NCI-H748 (cell line): ENCODE data around the gene CDC45.

Source experiments
- DNase-seq: peaks from one replicate; lab custom pipeline; 2025; ENCODE audit not compliant: unreplicated experiment; lab: John Stamatoyannopoulos, UW

Gene CDC45

DNA sequence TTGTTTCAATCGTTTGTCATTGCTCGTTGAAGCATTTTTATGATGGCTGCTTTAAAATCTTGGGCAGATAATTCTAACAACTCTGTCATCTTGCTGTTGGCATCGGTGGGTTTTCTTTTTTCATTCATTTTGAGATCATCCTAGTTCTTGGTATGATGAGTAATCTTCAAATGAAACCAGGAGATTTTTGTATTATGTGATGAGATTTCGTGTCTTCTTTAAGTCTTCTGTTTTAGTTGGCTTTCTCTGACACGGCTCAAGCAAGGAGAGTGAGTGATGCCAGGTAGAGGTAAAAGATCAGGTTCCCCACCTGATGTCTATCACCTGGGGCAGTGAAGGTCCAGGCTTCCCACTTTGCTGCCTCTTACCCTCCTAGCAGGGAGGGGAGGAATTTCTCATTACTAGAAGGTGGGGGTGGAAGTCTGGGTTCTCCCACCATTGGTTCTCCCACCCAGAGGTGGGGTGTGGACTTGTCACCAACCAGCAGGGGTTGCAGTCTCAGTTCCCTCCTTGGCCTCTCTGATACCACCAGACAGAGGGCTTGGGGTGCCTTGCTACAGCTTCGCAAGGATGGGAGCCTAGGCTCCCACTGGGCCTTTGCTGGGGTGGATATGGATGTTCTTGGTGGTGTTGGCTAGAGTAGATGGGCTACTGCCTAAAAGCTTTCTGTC, 12.9 kb downstream of the CDC45 start:
- DNase-seq, result no peak

- DNase-seq, result no peak
Observed at GRCh38 chr22:19494001-19494560, 14.4 kb downstream of the CDC45 start.

- no peak for DNase-seq
Observed at GRCh38 chr22:19494676-19495173, 15.0 kb downstream of the CDC45 start.

GRCh38 chr22:19495562-19496323, 16.0 kb downstream of the CDC45 start:
- DNase-seq, result no peak

- no peak for DNase-seq
Observed at GRCh38 chr22:19496324-19496630, 16.6 kb downstream of the CDC45 start.

DNA sequence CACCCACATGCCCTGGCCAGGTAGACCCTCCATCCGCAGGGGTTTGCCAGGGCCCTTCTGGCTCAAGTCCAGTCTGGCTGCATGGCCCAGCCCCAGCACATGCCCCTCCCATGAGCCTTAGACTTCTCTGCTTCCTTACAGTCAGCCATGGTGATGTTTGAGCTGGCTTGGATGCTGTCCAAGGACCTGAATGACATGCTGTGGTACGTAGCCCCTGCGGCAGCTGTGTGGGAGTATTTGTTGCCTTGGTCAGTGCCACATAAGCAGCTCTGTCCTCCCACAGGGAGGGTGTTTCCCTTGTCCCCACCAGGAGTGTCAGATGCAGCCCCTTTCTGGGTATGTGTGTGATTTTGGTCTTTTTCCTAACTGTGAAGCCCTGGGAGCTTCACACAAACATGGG, 17.5 kb downstream of the CDC45 start:
- DNase-seq, result no peak

DNA sequence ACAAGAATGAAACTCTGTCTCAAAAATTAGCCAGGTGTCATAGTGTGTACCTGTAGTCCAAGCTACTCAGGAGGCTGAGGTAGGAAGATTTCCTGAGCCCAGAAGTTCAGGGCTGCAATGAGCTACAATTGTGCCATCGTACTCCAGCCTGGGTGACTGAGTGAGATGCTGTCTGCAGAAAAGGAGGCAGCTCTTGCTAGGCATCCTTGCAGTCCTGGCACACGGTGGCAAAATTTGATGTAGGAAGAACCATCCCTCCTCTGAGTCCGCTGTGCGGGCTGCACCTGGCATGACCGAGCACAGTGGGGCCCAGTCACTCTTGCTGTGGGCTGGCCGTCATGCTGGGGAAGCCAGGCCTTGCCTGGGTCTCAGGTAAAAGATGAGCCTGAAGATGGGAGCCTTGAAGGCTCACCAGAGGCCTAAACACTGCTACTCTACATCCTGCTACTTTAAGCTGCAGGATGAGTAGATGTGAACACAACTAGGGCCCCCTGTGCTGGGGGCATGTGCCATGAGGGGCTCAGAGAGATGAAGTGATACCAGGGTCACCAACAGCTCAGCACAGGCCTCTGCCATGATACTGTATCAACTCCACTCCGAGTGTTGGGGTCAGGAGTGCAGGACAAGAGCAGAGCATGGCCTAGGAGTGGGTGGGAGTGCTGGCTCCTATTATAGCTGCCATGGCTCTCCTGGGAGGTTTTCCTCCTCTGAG, 18.6 kb downstream of the CDC45 start:
- no peak for DNase-seq

DNA sequence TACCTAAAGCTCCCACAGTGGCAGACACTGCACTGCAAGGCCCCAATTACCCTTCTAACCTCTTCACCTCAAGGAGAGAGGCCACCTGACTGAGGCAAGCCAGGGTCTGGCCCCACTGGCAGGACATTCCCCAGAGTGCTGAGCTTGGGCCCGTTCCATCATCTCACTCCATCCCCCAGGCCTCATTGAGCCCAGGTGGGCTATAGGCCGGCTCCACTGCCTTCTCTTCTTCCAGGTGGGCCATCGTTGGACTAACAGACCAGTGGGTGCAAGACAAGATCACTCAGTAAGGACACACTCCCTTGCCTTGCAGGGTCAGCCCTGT, 19.1 kb downstream of the CDC45 start:
- no peak for DNase-seq

DNA sequence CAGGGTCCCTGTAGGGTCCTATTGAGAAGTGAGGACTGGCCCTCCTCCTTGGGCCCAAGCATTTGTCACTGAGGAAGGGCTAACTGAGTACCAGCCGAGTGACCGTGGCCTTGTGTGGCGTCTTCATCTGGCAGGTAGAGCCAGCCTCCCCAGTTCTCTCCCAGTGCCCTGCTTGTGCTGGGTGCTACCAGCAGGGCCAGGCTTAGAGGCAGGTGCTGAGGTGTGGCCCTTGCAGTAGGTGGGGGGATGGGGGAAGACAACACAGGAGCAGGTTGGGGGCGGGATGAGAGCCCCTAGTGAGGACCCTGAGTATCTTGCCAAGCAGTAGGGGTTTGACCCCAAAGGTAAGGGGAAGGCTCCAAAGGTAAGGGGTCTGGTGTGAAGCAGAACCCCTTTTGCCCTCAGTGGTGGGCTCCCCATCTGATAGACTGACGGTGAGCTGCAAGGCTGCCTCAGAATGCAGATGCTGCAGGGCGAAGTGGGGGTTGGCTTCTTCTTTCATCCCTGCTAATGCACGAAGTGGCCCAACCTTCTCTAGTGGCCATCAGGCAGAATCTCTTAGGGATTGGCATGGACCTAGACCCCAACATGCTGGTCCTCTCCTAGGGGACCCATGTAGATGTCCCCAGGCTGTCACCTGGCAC, 19.6 kb downstream of the CDC45 start:
- DNase-seq, result no peak

DNA sequence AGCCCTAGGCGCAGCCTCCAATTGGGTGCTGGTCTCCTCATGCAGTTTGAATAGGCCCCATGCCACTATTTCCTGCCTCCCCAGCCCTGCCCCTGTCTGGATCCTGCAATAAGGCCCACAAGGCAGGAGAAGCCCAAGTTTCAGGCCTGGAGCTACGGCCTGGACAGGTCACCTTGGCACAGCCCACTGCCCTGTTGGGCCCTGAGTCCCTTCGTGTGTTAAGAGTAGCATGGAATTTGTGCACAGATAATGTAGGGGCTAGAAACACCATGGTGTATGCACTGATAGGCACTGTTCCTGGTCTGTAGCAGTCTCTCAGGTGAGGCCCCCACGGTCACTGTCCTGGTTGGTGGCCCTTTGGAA, 20.1 kb downstream of the CDC45 start:
- DNase-seq, result no peak

GRCh38 chr22:19501897-19502447, 22.3 kb downstream of the CDC45 start:
- no peak for DNase-seq

DNA sequence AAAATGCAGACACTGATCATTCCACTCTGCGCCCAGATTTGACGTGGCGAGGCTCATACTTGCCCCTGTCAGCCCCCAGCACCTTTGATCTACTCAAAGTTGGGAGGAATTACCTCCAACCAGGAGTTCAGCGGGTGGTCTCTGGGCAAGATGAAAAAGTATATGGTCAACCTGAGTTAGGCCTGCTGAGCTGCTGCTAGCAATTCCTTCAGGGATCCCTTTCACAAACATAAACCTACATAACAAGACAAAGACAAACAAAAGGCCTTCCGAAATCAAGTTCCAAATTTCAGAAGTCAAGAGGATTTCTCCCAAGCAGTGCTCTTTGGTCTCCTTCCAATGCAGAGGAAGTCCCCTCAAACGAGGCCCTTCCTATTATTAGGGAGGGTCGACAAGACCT, 23.6 kb downstream of the CDC45 start:
- no peak for DNase-seq

- no peak for DNase-seq
Observed at GRCh38 chr22:19503869-19504268, 24.1 kb downstream of the CDC45 start.

DNA sequence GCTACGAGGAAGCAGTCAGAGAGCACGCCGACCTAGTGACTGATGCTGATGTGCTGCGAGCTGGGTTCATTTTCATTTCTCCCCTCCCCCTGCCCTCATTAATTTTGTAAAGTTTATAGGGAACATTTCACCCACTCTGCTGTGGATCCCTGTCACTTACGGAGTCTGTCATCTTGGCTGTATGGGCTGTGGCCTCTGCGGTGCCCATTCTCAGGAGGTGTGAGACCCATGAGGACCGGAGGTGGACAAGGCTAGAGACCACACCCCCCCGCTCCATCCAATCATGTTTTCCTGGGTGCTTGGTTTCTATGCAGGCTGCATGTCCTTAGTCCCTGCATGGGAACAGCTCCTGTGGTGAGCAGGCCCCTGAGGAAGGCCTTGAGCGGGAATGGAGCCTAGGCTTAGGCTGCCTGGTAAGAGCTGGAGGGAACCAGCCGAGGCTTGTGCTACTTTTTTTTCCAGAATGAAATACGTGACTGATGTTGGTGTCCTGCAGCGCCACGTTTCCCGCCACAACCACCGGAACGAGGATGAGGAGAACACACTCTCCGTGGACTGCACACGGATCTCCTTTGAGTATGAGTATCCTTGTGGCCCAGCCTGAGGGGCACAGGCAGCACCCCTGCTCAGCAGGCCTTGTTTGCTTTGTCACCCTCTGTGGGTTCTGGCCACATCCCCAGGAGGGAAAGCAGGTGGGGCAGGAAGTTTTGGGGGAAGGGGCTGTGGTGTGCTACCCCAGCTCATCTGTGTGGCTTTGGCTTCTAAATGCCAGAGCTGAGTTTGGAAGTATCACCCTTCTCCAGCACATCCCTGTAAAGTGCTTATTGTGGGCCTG, 25.4 kb downstream of the CDC45 start:
- DNase-seq, result no peak

DNA sequence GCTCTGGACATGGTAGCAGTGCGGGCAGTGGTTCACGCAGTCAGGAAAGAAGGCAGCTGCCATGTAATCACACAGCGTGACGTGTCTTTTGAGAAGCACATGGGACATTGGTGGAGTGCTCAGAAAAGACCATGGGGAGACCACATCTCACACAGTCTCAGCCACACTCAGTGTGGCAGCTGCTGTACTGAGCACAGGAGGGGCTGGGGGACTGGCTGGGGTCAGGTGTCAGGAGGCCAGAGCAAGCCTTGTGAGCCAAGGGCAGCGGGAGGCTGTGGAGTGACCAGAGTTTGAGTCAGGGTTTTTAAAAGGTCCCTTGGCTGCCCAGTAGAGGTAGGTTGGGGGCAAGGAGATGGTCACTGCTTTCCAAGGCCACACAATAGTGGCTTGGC, 26.0 kb downstream of the CDC45 start:
- no peak for DNase-seq

GRCh38 chr22:19506212-19506611, 26.5 kb downstream of the CDC45 start:
- DNase-seq, result no peak

DNA sequence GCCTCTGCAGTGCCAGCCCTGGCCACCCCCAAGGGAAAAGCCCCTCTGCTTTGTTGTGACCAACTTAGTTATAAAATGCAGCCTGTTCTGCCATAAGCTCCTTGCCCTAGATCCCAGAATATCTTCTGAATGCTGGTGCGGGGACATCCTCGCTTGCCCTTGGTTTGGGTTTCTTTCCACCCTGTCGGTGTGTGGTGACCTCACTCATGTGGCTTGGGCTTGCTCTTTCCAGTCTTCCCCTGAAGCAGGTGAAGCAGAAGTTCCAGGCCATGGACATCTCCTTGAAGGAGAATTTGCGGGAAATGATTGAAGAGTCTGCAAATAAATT, 27.8 kb downstream of the CDC45 start:
- DNase-seq, result no peak

DNA sequence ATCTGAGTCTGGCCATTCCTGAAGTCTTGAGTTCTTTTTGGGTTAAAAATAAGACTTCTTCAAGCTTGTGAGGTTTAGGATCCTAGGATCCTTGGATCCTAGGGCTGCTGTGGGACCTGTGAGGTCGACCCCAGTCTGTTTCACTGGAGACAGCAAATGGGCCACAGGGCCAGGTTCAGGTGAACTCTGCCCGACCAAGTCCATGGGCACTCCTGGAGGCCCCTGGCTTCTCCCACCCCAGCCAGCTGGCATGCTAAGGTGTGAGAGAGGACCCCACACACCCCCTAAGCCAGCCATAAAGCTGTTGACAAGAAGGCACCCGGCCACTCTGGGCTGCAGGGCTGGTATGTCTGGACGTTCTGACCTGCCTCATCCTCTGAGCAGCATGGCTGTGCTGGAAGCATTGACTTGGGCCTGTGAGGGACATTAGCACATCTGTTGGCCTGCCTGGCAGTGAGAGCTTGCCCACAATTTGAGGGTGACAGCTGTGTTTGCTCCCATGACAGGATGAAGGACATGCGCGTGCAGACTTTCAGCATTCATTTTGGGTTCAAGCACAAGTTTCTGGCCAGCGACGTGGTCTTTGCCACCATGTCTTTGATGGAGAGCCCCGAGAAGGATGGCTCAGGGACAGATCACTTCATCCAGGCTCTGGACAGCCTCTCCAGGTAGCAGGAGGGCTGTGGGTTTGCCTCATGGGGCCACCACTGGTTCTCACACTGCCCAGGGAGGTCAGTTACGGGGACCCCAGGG, 28.5 kb downstream of the CDC45 start:
- no peak for DNase-seq

DNA sequence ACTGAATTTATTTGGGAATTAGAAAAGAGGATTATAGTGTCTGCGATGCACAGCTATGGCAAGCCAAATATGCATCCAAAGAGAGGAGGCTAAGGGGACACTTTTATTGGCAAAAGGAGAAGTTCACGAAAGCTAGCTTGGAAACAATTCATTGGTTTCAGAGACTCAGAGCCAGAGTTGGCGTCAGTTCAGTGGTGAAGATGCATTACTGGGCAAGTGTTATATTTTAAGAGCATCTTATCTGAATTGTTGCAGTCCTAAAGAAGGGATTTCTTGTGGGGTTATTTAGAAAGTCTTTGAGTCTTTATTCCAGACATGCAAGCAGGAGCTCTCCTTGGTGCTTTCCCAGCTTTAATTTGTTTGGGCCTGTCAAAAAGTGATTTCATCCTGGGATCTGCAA, 29.5 kb downstream of the CDC45 start:
- DNase-seq, result no peak

DNA sequence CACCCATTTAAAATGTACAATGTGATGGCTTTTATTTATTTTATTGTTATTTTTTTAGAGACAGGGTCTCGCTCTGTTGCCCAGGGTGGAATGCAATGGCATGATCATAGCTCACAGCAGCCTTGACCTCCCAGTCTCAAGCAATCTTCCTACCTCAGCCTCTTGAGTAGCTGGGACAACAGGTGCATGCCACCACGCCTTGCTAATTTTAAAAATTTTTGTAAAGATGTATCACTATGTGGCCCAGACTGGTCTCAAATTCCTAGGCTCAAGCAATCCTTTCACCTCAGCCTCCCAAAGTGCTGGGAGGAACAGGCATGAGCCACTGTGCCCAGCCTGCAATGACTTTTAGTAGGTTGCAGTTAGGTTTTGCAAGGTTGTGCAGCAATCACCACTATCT, 30.2 kb downstream of the CDC45 start:
- no peak for DNase-seq
